HG02678 (cell line): Measurements from ENCODE around the gene PPHLN1.
"Not testable (repeated sequence)": the region's sequence is repeated elsewhere in the genome, so short reads cannot be mapped to it uniquely, and the experiment has no call there.

Source experiments
- ATAC-seq: cut with Tn5 transposase; IDR thresholded peaks from one replicate; pipeline ENCODE4 v1.9.1; 2021; ENCODE audit warnings: mild to moderate bottlenecking, moderate library complexity; ENCODE audit not compliant: unreplicated experiment

PPHLN1 gene

DNA sequence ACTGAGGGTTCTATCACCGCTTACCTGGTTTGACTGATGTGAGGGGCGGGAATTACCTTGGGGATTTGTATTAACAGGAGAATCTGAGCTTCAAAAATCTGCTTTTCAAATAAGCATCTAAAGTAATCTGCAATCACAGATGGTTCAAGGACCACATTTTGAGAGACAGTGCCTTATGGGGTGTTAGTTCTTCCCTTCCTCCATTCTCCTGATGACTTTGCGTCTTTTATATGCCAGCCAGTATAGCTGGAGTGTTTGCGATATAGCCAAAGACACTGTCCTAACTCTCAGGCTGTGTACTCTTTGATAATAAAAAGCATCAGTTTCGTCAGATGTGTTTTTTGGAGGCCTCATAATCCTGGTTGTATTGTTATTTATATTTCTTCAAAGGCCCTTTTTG lies 39.5 kb downstream of the PPHLN1 start:
- ATAC-seq, result no peak

DNA sequence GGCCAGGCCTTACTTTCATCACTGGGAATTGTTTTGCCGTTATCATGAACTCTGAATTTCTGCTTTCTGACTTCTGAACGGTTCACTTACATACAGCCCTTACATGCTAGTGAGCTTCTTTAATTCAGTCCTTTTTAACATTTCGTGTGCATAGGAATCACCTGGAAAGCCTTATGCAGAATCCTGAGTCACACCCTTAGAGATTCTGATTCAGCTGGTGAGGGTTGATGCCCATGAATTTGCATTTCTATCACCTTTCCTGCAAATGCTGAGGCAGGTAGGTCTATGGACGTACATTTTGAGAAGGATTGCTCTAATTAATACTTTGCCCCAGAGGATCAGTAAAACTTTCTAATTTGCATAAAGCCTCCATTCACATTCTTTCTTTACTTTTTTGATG lies 44.0 kb downstream of the PPHLN1 start:
- no peak for ATAC-seq

DNA sequence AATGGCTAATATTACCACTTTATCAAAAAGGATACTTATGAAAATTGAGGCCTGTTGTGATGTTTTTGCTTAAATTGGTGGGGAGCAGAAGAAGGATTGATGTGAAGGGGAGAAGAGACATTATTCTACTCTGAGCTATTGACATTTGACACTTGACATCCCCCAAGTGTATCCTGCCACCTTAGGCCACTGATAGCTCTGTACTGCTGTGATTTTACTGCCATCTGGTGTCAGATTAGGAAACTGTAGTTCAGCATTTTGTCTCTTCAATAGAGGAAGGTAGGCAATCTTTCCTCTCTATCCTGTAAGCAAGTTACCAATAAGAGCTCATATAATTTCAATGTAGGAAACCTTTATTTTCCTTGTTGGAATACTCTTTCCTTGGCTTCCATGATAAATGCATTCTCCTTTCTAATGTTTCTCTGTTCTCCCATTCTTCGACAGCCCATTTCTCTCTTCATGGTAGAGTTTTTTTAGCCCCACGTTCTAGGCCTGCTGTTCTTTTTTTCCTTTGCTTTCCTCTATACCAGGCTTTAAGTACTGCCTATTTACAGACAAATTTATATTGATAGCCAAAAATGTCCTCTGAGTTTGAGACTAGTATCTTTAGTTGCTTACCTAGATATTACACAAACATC lies 46.3 kb downstream of the PPHLN1 start:
- ATAC-seq, result peak; percentile 85

DNA sequence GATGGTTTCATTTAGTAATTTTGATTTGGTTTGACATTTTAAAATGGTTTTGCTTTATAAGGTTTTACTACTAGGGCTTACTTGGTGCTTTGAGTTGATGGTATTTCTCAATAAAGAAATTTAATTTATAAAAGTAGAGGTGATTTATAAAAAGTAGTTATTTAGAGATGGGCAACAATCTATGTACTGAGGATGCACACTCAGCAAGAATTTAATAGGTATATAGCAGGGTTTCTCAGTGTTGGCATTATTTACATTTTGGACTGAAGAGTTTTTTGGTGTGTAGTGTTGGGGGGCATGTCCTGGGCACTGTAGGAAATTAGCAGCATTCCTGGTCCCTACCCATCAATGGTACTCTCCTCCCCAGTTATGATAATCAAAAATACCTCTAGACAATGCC lies 47.7 kb downstream of the PPHLN1 start:
- ATAC-seq, result no peak

DNA sequence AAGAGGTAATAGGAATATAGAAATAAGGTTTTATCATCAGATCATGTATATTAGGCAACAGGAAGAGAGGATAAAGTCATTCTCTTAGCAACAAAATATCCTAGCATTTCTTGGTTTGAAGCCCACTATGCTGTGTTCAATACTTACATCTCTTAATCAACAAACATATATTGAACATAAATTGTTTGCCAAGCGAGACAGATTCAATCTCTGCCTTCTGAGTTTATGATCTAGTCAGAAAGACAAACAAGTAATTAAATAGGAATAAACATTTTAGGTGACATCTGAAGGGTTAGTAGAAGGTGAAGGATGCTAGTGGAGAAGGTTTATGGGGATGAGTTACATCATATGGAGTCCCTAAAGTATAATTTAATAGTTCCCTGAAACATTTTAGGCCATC lies 54.8 kb downstream of the PPHLN1 start:
- ATAC-seq, result no peak

DNA sequence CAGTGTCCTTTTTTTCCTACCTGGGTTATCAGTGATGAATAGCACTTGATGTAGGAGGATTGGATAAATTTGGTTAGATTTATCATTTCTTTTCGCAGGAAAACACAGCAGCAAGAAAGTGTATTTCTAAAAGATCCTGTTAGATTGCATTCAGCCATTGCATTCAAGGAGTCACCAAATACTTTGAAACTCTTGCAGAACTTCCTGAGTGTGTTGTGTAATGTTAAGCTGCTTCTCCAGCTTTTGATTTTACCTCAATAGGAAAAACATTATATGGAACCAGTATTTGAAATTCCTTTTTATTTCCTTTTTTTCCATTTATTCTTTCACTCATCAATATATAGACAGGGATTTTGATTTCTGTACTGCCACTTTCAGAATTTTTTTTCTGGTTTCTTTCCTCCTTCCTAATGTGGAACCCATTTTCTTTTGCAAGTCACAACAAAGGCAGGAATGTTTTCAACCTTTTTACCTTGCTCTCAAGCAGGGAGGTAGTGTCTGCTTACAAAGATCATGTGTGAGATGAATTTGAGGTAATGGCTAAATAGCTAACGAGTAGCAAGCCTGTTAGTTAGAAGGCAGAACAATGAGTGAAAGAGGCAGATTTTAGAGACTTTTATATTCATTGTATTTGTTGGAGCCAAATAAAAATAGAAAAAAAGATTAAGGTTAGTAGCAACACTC lies 56.2 kb downstream of the PPHLN1 start:
- ATAC-seq, result no peak

DNA sequence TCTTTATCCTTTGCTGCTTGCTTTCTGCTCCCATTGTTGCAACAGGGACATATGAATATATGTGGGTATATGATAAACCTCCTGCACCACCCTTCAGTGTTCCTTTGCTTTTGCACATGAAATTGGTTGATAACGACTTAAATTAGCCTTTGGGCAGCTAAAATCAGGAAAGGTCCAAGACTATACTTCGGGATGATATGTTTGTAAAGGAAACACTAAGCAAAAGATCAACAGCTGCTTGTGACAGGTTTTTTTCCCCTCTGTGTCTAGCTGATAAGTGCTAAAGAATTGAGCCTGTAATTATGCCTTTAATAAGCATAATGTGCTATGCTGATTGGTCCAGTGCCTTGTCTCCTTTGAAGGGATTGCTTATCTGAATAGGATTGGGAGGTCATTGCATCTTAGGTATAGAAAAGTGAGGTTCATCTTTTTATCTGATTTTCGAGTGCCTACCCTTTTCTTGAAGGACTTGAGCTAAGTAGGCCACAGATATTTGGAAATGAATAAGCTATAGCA lies 59.4 kb downstream of the PPHLN1 start:
- ATAC-seq, result no peak

DNA sequence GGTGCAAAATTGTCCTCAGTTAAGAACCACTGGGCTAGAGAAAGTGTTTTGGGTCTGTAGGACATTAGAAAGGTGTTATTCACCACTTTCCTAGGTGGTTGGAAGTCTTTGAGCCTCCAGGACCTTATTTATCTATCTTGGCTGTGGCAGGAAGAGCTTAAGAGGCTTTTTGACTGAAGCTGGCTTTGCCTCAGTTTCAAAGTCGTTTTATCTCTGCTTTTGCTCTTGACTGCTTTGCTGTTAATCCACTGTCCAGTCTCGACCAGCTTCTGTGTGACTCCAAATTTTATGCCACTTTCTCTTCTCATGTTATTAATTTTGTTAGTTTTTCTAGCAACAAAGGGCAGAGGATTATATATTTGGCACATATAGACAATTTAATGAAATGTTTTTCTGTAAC lies 60.3 kb downstream of the PPHLN1 start:
- no peak for ATAC-seq

DNA sequence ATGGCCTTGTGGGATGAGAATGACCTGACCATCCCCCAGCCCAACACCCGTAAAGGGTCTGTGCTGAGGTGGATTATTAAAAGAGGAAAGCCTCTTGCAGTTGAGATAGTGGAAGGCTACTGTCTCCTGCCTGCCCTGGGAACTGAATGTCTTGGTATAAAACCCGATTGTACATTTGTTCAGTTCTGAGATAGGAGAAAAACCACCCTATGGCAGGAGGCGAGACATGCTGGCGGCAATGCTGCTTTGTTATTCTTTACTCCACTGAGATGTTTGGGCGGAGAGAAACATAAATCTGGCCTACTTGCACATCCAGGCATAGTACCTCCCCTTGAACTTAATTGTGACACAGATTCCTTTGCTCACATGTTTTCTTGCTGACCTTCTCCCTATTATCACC lies 62.1 kb downstream of the PPHLN1 start:
- ATAC-seq, result not testable (repeated sequence)

DNA sequence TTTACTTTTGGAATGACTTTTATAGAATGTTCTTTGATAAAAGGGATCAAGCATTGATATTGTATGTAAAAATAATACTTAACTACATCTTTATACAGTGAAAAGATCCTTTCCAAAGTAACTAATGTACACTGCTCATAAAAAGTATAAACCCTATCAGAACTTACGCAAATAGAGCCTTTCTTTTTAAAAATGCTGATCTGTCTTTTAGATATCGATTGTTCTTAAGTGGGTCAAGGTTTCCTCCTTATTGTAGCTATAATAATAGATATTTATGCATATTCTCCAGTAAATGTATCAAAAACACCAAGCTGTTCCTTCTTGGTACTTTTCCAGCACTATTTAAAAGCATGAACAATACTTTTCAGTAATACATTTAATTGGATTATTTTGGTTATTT lies 68.5 kb downstream of the PPHLN1 start:
- no peak for ATAC-seq

DNA sequence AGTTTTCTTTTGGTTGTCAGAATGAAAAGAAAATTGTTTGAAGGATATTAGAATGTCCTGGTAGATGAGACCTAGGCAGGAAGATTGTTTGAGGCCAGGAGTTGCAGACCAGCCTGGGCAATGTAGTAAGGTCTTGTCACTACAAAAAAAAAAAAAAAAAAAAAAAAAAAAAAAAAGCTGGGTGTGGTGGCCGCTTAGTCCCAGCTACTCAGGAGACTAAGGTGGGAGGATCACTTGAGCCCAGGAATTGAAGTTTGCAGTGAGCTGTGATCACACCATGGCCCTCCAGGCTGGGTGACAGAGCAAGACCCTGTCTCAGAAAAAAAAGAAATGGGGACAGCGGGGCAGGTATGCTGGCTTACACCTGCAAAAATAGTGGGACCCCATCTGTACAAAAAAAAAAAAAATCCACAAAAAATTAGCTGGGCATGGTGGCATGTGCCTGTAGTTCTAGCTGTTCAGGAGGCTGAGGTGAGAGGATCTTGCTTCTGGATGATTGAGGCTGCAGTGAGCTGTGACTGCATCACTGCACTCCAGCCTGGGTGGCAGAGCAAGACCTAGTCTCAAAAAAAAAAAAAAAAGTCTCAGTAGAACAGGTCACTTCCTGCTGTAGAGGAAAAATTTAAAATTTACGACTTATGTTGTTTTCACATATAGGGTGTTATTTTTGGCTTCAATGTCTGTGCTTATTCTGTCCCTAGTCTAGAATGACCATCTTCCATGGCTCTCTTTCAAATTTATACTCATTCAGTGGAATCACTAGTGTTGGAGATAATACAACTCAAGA lies 70.7 kb downstream of the PPHLN1 start:
- no peak for ATAC-seq

DNA sequence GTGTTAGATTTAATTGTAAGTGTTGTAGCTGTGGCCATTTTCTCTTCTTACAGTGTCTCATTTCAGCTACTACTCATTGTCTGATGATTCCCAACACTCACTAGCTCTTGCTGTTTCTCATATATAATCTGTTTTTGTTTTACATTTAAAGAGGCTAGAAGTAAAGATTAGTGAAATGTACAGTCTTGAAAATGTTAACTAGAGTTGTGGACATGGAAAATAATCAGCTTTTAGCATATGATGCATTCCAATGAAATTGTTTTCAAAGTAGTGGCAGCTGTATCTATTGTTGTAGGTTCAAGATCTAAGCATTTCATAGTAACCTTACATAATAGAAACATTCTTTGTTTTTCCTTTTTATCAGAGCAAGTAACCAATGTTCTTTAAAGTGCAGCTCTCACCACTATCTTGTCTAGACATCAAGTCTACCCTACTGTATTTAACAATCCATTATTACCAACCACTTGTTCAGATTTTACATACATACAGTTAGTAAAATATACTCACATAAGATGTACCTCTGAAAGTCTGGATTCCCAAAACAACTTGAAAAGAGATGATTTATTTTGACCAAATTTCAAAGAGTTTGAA lies 76.9 kb downstream of the PPHLN1 start:
- no peak for ATAC-seq

DNA sequence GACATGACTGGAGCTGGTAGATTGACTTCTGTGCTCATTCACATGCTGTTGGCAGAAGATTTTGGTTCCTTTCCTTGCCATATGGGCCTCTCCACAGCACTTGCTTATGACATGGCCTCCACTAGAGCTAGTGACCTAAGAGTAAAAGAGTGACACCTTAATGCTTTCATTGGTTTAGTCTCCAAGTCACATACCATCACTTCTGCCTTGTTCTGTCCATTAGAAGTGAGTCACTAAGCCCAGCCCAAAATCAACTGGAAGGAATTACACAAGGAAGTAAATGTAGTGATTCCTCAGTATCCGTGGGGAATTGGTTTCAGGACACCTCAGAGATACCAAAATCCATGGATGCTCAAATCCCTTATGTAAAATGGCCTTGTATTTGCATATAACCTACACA lies 81.3 kb downstream of the PPHLN1 start:
- no peak for ATAC-seq

DNA sequence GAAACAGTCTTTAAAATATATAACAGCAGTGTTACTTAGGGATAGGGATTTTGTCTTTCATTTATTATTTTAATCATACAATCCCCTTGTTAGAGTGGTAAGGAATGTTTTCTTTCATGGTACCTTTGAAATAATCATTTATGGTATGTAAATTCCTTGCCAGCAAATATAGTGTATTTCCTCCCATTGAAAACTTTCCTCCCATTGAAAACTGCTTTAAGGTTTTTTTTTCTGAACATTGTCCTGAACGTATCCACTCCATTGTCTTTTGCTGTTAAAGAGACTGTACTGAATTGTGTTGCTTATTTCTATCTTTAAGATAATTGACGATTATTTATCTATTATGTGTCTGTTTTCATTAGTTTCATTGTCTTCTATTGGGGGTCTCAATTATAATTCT lies 83.5 kb downstream of the PPHLN1 start:
- ATAC-seq, result no peak

DNA sequence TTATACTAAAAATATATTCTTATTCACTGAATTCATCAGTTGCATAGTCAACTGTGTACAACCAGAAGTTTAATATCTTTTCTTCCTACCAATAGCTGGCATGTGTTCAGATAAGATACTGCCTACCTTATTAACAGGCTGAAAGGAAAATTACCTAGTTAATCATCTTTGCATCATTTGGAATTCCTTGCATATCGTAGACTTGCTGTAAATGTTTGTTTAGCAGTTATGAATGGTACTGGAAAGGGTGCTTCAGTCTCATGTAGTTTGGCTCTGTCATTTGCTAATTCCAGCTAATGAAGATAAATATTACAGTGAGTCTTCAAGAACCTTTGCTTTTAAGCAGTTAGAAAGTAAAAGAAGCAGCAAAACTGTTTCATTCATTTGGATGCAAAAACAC lies 84.4 kb downstream of the PPHLN1 start:
- no peak for ATAC-seq

DNA sequence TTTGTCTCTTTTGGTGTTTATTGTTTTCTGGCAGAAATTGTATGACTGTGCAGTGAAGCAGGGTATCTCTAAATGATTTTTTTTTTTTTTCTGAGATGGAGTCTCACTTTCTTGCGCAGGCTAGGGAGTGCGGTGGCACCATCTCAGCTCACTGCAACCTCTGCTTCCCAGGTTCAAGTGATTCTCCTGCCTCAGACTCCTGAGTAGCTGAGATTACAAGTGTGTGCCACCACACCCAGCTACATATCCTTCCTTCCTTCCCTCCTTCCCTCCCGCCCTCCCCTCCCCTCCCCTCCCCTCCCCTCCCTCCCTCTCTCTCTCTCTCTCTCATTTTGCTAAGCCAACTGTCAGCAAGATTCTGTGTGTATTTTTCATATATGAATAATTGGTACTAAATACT lies 94.4 kb downstream of the PPHLN1 start:
- no peak for ATAC-seq

DNA sequence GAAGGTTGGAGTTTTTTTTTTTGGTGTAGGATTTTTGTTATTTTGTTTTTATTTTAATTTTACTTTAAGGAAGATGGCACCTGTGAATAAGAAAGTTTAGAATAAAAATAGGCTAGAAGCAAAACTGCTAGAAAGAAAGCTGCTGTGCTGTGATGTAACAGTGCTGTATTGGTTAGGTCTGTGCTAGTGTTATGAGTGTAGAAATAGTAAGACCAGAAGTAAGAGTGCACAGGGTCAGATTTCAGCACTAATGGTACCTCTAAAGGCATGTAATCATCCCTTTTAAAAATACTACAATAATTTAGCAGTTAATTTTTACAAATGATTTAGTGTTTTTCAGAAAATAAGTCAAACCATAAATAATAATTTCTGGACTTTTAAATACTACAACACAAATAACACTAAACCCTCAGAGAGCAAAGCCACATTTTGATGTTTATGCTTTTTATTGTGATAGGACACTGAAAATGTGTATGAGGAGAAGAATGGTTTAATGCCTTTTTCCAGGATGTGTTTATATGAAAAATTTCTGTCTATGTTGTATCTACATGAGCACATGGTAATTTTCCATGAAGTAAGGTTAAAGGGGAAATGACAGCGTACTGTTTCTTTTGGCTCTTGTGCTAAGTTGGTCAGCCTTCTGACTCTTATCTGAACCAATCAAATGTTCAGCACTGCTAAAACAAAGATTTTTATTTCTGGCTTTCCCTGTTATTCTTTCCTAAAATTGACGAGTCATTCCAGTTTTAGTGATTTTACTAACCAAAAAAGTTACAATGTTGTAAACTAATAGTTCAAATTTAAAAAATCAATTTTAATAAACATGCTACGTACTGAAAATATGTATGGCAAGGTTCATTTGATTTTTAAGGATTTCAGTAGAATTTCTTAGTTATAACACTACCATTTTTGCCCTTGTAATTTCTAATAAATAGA lies 96.1 kb downstream of the PPHLN1 start:
- ATAC-seq, result peak; percentile 88

DNA sequence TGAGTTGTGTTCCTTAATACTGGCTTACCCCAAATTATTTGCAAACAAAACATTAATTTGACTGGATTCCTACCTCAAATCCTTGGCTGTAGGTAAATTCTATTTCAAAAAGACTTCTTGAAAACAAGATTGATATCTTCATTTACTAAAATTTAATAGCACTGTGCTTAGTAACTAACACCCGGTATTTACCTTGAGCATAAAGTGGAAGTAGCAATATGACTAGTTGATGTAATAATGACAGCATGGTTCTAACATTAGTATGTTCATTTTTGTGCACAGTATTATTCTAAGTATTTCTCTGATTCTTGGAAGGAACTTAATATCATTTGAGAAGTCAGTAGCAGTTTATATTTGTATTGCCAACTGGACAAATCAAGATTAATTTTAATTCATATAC lies 96.8 kb downstream of the PPHLN1 start:
- no peak for ATAC-seq

DNA sequence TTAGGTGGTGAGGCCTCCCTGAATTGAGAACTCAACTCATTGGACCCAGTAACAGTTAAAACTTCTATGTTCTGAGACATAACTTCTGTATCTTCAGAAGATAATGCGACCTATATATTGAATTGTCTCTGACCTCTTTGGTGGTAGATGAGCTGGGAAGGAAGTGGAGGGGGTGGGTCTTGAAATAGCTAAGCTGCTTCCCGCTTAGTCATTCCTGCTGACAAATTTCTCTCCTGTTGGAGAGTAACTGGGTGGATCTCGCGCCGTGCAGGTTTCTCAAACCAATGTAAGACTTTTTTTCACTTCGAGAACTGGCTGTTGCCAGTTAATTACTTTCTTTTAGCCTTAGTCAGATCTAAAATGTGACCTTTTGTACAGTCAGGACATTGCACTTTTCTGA lies 100.8 kb downstream of the PPHLN1 start:
- no peak for ATAC-seq

DNA sequence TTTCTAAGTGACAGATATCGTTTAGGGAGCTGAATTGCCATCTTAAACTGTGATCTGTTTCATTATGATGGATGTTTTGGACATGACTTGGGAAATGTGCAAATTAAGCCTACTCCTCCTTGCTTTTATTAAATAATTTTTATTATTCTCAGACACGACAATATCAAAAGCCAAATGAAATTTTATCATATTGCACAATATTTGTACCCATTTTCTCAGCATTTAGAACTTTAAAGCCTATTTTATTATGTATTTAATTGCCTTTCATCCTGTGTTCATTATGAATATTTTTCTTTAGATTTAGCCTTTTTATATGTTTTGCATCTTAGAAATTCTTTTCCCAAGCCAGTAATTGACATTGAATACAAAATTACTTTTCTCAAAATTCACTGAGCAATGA lies 102.9 kb downstream of the PPHLN1 start:
- no peak for ATAC-seq
